Diencephalon (tissue), 1 donor: Measurements from ENCODE around the gene PRPF40B. TPM values are rescaled to one million over a fixed set of nuclear protein-coding genes. Genes with fewer than 3 reads are reported as not detected.

Experiments used
- small RNA-seq: library from RNA; depleted of rRNA; stranded (forward); fragments of <200 nt; gene quantifications from one replicate; pipeline ENCODE3, GENCODE V24; 2014
- total RNA-seq: library from RNA; depleted of rRNA; stranded (reverse); fragments of >200 nt; gene quantifications from one replicate; pipeline ENCODE4 v1.2.3, GENCODE V29; 2014

The PRPF40B gene
- 14.1 TPM for total RNA-seq

DNA sequence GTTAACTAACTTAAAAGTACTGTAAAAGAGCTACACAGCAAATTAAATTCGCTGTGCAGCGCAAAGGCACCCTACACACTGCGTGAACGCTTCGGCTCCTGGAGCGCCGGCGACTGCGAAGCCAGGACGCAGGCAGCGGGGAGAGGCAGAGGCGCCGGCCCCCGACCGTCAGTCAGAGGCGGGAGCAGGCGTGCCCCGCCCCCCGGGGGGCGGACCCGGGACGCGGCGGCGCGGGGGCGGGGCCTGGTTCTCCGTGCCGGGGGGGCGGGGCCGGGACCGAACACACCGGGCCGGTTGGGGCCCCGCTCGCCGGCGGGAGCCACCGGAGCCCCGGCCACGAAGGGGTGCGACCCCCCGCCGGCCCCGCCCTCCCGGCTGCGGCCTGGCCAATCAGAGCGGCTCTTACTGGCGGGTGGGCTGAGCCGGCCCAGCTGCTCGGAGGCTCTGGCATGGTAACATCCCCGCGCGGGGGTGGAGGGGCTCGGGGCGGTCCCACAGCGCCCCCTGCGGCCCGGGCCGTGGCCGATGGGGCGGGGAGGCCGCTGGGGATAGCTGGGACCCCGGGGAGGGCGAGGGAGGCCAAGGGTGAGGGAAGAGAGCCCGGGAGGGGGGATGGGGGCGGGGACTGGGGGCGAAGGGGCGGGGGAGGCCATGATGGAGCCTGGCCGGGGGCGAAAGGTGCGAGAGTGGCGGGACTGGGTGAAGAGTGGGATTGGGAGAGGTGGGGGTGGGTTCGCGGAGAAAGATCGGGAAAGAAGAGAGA, at the start of gene PRPF40B:
Gene PRPF40B, plus strand, starts transcription at position 420 of the 763 bp plus-strand sequence. Its CDS starts 30 bp downstream, at position 450.

DNA sequence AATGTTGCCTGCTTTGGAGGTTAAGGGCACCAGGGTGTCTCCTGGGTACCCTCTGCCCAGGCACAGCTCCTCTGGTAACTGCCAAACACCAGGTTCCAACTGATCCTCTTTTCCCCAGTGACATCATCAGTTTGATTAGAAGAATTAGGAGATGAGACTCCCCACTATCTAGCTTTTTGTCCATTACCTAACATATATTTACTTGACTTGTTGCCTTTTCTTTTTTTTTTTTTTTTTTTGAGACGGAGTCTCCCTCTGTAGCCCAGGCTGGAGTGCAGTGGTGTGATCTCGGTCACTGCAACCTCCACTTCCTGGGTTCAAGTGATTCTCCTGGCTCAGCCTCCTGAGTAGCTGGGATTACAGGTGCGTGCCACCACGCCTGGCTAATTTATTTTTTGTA, 17.8 kb upstream of the PRPF40B start, which contains the start of gene FAM186B:
Gene FAM186B, minus strand, starts transcription at position 101 of the 400 bp plus-strand sequence. CDS start 162 bp downstream, outside the sequence.

Small RNAs within 50 kb of the gene (small RNA-seq; reads per million reads assigned to genes)
- gene HIGD1AP9 (not detected), gene POLR2KP1 (not detected), gene RNU6-834P (not detected)

Other genes with a start within 250 kb of the PRPF40B start
- gene KCNH3, start 84.5 kb upstream of the PRPF40B start, total RNA-seq = 9.2 TPM
- 37.8 TPM for gene MCRS1, start 55.4 kb upstream of the PRPF40B start, total RNA-seq
- not detected for gene FAM186B, start 17.9 kb upstream of the PRPF40B start, total RNA-seq
- gene FMNL3, start 83.8 kb downstream of the PRPF40B start, total RNA-seq = 15.7 TPM
- 442 TPM for gene TMBIM6, start 118.0 kb downstream of the PRPF40B start, total RNA-seq
- gene NCKAP5L, start 204.9 kb downstream of the PRPF40B start, total RNA-seq = 14.5 TPM
- 6.2 TPM for gene BCDIN3D, start 219.5 kb downstream of the PRPF40B start, total RNA-seq